Measurements from ENCODE around the gene RABAC1.

GRCh38 chr19:41959056-41960053 is at the start of gene RABAC1:
- TF ChIP-seq CTCF (IDR thresholded peaks at IDR 0.05; ENCODE audit: low read depth, low read length, poor library complexity, severe bottlenecking) (peak; percentile 56), EZH2phosphoT487 (IDR thresholded peaks at IDR 0.05; ENCODE audit: borderline replicate concordance, low read length) (no peak)

All from DOHH2 (cell line).